GM08714 (cell line): Measurements from ENCODE around the gene ZFAND6.

ENCODE experiments used
- H3K4me3 ChIP-seq: fragments of 200-500 bp; sonication (Bioruptor generic); 2 replicates; pipeline ENCODE4 v1.5.1; 2014; ENCODE audit warnings: mild to moderate bottlenecking, low read length, inconsistent platforms
- ZNF274 ChIP-seq: IDR thresholded peaks from 2 replicates; pipeline ENCODE4 v1.6.1; 2012; ENCODE audit warnings: mild to moderate bottlenecking, low read depth, low read length

Gene ZFAND6

GRCh38 chr15:80185152-80185551 is 125.7 kb downstream of the ZFAND6 start:
- H3K4me3 ChIP-seq, result no peak overlapping the region
- no peak for TF ChIP-seq ZNF274

DNA sequence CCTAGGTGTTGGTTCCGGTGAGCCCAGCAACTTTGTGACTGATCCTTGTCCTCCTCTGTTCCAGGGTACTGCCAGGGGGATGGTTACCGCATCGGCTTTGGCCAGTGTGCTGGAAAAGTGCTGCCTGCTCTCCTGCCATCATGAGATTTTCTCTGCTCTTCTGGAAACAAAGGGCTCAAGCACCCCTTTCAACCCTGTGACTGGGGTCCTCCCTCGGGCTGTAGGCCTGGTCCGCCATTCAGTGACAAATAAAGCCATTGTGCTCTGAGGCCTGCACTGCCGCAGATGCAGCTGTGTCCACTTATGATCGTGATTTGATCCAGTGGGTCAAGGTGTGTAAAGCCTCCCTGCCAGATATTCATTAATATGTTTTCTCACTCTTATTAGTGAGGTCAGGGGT is 126.6 kb downstream of the ZFAND6 start:
- no peak for TF ChIP-seq ZNF274

GRCh38 chr15:80186597-80186996 is 127.1 kb downstream of the ZFAND6 start:
- TF ChIP-seq ZNF274, result no peak
- no peak overlapping the region for H3K4me3 ChIP-seq

More for the DNA sequence above, 126.6 kb downstream of the ZFAND6 start:
- no peak overlapping the region for H3K4me3 ChIP-seq
